Measurements from ENCODE around the gene GZF1. TPM values are rescaled to one million over a fixed set of nuclear protein-coding genes. Genes with fewer than 3 reads are reported as not detected.

The GZF1 gene
- total and polyA plus RNA-seq, 2 donors (not counting 1 experiment from before 2014, with no cell fraction given): 12.5 to 49.0 TPM

DNA sequence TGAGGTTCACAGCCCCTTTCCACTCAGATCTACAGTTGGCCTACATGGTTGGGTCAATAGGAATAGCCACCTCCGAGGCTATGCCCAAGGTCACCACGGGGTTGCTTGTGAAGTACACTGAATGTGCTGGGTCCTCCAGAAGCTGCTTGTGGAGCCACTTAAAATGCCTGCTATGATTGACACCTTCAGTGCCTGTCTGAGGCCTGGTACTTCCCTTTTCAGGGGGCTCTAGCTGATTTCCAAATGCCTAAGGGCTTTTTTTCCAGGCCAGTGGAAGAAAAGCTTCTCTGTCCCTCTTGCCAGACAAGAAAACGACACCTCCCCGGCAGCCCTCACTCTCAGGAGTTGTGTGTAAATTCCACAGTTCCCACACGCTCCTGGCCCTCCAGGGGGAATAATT, 17.6 kb upstream of the GZF1 start:
- Histone ChIP-seq H3K27ac (ENCODE audit: low read length in 2 of 2) (no peak overlapping the region), H3K27me3 (replicated peaks in 1 of 4; ENCODE audit: control extremely low read depth in 1 of 4, control insufficient read depth in 3 of 4, insufficient read depth in 4 of 4, low read length in 3 of 4) (no peaks in the 10 kb centered on the region), H3K79me2 (ENCODE audit: control insufficient read depth, insufficient read depth, low read length) (no peaks in the 10 kb centered on the region), H3K9ac (ENCODE audit: low read length) (no peak overlapping the region), H3K36me3 (replicated peaks in 1 of 2; ENCODE audit: control extremely low read depth in 1 of 2, control insufficient read depth in 1 of 2, extremely low read depth in 1 of 2, insufficient read depth in 2 of 2, low read length in 1 of 2) (no peaks in the 10 kb centered on the region), H3K4me2 (replicated peaks; ENCODE audit: low read depth, low read length, poor library complexity, severe bottlenecking) (no peak overlapping the region), H4K20me1 (ENCODE audit: control insufficient read depth, insufficient read depth, low read length, poor library complexity, severe bottlenecking) (no peaks in the 10 kb centered on the region), H3K9me3 (ENCODE audit: control extremely low read depth in 1 of 3, control insufficient read depth in 2 of 3, insufficient read depth in 1 of 3, low read length in 2 of 3) (peaks cover 0 to 3% (median 0%) of the 10 kb centered on the region in 3 donors), H2AFZ (ENCODE audit: insufficient read depth, low read depth, low read length, poor library complexity, severe bottlenecking) (no peak overlapping the region), H3K4me1 (ENCODE audit: control insufficient read depth in 2 of 2, insufficient read depth in 2 of 2, low read length in 2 of 2) (peaks cover 4 to 5% of the 10 kb centered on the region in 2 donors), H3K4me3 (ENCODE audit: control extremely low read depth in 1 of 5, extremely low read depth in 1 of 5, insufficient read depth in 1 of 5, low read depth in 2 of 5, low read length in 4 of 5) (no peak overlapping the region)
- DNase-seq: no peak
- 71% methylated on average over 4 of the region's 5 CpGs for WGBS (ENCODE audit: insufficient coverage)
- Mint-ChIP-seq H3K9me3 (ENCODE audit: insufficient read depth) (no peaks in the 10 kb centered on the region), H3K4me1 (peaks cover 5% of the 10 kb centered on the region), H3K27ac (no peak overlapping the region), H3K27me3 (peaks cover 7% of the 10 kb centered on the region), H3K4me3 (no peak overlapping the region)
- no peak for ATAC-seq (ENCODE audit: low read depth)
- TF ChIP-seq, protein P1, sequence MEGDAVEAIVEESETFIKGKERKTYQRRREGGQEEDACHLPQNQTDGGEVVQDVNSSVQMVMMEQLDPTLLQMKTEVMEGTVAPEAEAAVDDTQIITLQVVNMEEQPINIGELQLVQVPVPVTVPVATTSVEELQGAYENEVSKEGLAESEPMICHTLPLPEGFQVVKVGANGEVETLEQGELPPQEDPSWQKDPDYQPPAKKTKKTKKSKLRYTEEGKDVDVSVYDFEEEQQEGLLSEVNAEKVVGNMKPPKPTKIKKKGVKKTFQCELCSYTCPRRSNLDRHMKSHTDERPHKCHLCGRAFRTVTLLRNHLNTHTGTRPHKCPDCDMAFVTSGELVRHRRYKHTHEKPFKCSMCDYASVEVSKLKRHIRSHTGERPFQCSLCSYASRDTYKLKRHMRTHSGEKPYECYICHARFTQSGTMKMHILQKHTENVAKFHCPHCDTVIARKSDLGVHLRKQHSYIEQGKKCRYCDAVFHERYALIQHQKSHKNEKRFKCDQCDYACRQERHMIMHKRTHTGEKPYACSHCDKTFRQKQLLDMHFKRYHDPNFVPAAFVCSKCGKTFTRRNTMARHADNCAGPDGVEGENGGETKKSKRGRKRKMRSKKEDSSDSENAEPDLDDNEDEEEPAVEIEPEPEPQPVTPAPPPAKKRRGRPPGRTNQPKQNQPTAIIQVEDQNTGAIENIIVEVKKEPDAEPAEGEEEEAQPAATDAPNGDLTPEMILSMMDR (IDR thresholded peaks at IDR 0.05): no peak
- no peak for TF ChIP-seq EZH2 (IDR thresholded peaks at IDR 0.05; ENCODE audit: borderline replicate concordance, insufficient read depth, low read depth, low read length, poor library complexity, severe bottlenecking)
- intact Hi-C loops (cut with micrococcal nuclease): loop anchor here (5.0 kb wide), 1 partner anchor 1007 kb away; no protein-coding TSS in a partner anchor
- CTCF ChIA-PET: no interaction called here
- POLR2A ChIA-PET: no interaction called here

DNA sequence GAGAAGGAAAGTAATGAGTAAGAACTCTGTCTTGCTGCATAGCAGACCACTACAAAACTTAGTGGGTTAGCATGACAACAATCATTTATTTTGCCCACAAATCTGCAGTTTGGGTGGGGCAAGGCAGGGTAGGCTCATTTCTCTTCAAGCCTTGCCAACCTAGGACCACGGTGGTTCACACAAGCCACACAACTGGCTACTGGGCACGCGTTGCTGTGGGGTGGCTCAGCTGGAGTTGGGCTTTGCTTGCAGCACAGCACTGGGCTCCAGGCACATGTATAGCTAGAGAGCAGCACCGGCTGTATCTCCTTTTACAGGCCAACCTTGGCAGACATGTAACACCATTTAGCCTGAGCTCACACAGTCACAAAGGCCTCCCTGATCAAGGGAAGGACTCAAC, 16.0 kb upstream of the GZF1 start:
- WGBS (ENCODE audit: insufficient coverage): 97% methylated on average over 4 of the region's 4 CpGs
- Histone ChIP-seq H3K4me3 (ENCODE audit: control extremely low read depth in 1 of 5, extremely low read depth in 1 of 5, insufficient read depth in 1 of 5, low read depth in 2 of 5, low read length in 4 of 5) (no peak overlapping the region), H3K27ac (ENCODE audit: low read length in 2 of 2) (no peak overlapping the region), H3K27me3 (replicated peaks in 1 of 4; ENCODE audit: control extremely low read depth in 1 of 4, control insufficient read depth in 3 of 4, insufficient read depth in 4 of 4, low read length in 3 of 4) (no peaks in the 10 kb centered on the region), H3K9ac (ENCODE audit: low read length) (no peak overlapping the region), H4K20me1 (ENCODE audit: control insufficient read depth, insufficient read depth, low read length, poor library complexity, severe bottlenecking) (no peaks in the 10 kb centered on the region), H3K4me2 (replicated peaks; ENCODE audit: low read depth, low read length, poor library complexity, severe bottlenecking) (no peak overlapping the region), H2AFZ (ENCODE audit: insufficient read depth, low read depth, low read length, poor library complexity, severe bottlenecking) (no peak overlapping the region), H3K79me2 (ENCODE audit: control insufficient read depth, insufficient read depth, low read length) (peaks cover 3% of the 10 kb centered on the region), H3K4me1 (ENCODE audit: control insufficient read depth in 2 of 2, insufficient read depth in 2 of 2, low read length in 2 of 2) (peaks cover 7 to 9% of the 10 kb centered on the region in 2 donors), H3K36me3 (replicated peaks in 1 of 2; ENCODE audit: control extremely low read depth in 1 of 2, control insufficient read depth in 1 of 2, extremely low read depth in 1 of 2, insufficient read depth in 2 of 2, low read length in 1 of 2) (no peaks in the 10 kb centered on the region), H3K9me3 (ENCODE audit: control extremely low read depth in 1 of 3, control insufficient read depth in 2 of 3, insufficient read depth in 1 of 3, low read length in 2 of 3) (peaks cover 0 to 3% (median 0%) of the 10 kb centered on the region in 3 donors)
- ChIA-PET POLR2A (no interaction called here), CTCF (interaction anchor here (0.6 to 1.6 kb wide), 4 partner anchors 12 to 653 kb away, joined by 3 to 6 read pairs (median 4); partner anchors contain the start of gene NAPB)
- intact Hi-C loops (cut with micrococcal nuclease): loop anchor here (5.0 kb wide), 1 partner anchor 261 kb away; the partner anchor contains the start of gene CST9
- H3K4me1 Mint-ChIP-seq: peaks cover 13% of the 10 kb centered on the region
- H3K27me3 Mint-ChIP-seq: peaks cover 4% of the 10 kb centered on the region
- TF ChIP-seq, protein P1 (IDR thresholded peaks at IDR 0.05): no peak
- TF ChIP-seq EZH2 (IDR thresholded peaks at IDR 0.05; ENCODE audit: borderline replicate concordance, insufficient read depth, low read depth, low read length, poor library complexity, severe bottlenecking): no peak
- H3K4me3 Mint-ChIP-seq: no peak overlapping the region
- no peak overlapping the region for H3K27ac Mint-ChIP-seq
- H3K9me3 Mint-ChIP-seq (ENCODE audit: insufficient read depth): no peaks in the 10 kb centered on the region
- DNase-seq (no peak), ATAC-seq (ENCODE audit: low read depth) (no peak)
